Breast epithelium (tissue), 4 donors: ENCODE results near the gene CKS1B. TPM values are rescaled to one million over a fixed set of nuclear protein-coding genes. Genes with fewer than 3 reads are reported as not detected.
A peak's percentile ranks its signal among the peaks of the same experiment; 100 is the strongest.

Experiments used
- DNase-seq, 2 donors: peaks; one replicate each; pipeline ENCODE4 v3.0.0-alpha.2; 2019; ENCODE audit warnings: low spot score in 2 of 2
- H3K27ac ChIP-seq, 2 donors: fragments of 200-600 bp; sonication (generic) in 1 of 2; one replicate each; pipeline ENCODE4 v1.5.1; 2016 to 2019; ENCODE audit warnings: mild to moderate bottlenecking in 1 of 2
- H3K27me3 ChIP-seq, 2 donors: fragments of 200-600 bp; sonication (generic) in 1 of 2; one replicate each; pipeline versions ENCODE4 v1.5.1 to v1.6.0; 2017 to 2019; ENCODE audit warnings: control low read depth in 1 of 2, mild to moderate bottlenecking in 1 of 2
- H3K36me3 ChIP-seq: fragments of 200-600 bp; one replicate; pipeline ENCODE4 v1.5.1; 2019
- H3K4me1 ChIP-seq, 2 donors: fragments of 200-600 bp; sonication (generic); one replicate each; pipeline ENCODE4 v1.5.1; 2016 to 2019; ENCODE audit warnings: control low read depth in 1 of 2
- H3K4me3 ChIP-seq, 3 donors: fragments of 200-600 bp; sonication (generic); 1 replicate in 2 of 3; 2 replicates in 1 of 3; pipeline ENCODE4 v1.5.1; 2016 to 2019; ENCODE audit warnings: mild to moderate bottlenecking in 3 of 3, moderate library complexity in 2 of 3
- H3K9me3 ChIP-seq, 2 donors: fragments of 200-600 bp; sonication (generic) in 1 of 2; one replicate each; pipeline ENCODE4 v1.5.1; 2016 to 2019; ENCODE audit warnings: control low read depth in 1 of 2
- POLR2A ChIP-seq: fragments of 450-650 bp; IDR thresholded peaks from one replicate; pipeline ENCODE4 v1.6.1; 2016; ENCODE audit warnings: antibody characterized with exemption, mild to moderate bottlenecking, moderate library complexity
- POLR2AphosphoS5 ChIP-seq, 3 donors: sonication (generic); formaldehyde crosslinking; IDR thresholded peaks; one replicate each; pipeline ENCODE4 v1.6.1; 2017; ENCODE audit warnings: antibody characterized with exemption in 3 of 3
- intact Hi-C: fragments of 100-400 bp; cut with DNase I; formaldehyde crosslinking; loops from one replicate; pipeline ENCODE4 v1.15.1; 2023; ENCODE audit warnings: low total_unique reads
- total RNA-seq, 3 donors: library from RNA; depleted of rRNA; stranded (reverse); fragments of >200 nt; gene quantifications; one replicate each; pipeline ENCODE4 v1.1.0, GENCODE V29; 2016
- TF ChIP-seq, protein P1 (sequence below), 3 donors: fragments of 450-650 bp; IDR thresholded peaks; one replicate each; pipeline ENCODE4 v1.5.1; 2016 to 2017; ENCODE audit warnings: antibody characterized with exemption in 3 of 3, mild to moderate bottlenecking in 3 of 3, moderate library complexity in 3 of 3

The CKS1B gene
- total RNA-seq, 3 donors from 2014 or later: 44.6 to 104 (median 47.3) TPM

DNA sequence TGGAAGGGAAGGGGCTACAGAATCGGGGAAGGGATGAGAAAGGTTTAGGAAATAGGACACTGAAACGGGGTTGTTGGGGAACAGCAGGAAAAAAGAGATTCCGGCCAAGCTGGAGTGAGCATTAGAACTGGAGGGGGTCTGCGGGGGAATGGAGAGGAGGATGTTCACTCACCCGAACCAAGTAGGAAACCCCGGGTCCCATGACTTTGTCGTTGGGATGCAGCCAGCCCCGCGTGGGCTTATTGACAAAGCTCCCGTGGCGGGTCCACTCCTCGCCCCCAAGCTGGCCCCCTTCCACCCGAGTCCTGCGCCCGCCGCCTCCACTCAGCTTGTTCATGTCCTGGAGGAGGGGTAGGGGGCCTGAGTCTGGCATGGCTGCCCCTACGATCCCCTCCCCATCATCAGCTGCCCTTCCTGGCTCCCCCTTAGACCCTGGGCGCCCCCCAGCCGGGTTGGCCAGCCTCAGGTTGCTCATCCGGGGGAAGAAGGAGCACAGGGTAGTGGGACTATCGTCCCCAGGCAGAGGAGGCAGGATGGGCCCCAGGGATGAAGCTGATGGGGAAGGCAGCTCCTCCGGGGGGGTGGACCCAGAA, 4.5 kb upstream of the CKS1B start:
- intact Hi-C loops: loop anchor here (10.0 kb wide), 1 partner anchor 715 kb away; the partner anchor contains the start of genes DAP3 and YY1AP1
- Histone ChIP-seq H3K4me1 (peaks cover 11 to 16% of the 10 kb centered on the region in 2 donors), H3K4me3 (peak overlapping the region; percentile 46 to 76 (median 51)), H3K27ac (peak overlapping the region; percentile 99 to 100), H3K36me3 (no peaks in the 10 kb centered on the region), H3K9me3 (no peaks in the 10 kb centered on the region), H3K27me3 (no peaks in the 10 kb centered on the region)
- DNase-seq: no peak
- TF ChIP-seq POLR2AphosphoS5 (IDR thresholded peaks at IDR 0.05): no peak
- TF ChIP-seq, protein P1, sequence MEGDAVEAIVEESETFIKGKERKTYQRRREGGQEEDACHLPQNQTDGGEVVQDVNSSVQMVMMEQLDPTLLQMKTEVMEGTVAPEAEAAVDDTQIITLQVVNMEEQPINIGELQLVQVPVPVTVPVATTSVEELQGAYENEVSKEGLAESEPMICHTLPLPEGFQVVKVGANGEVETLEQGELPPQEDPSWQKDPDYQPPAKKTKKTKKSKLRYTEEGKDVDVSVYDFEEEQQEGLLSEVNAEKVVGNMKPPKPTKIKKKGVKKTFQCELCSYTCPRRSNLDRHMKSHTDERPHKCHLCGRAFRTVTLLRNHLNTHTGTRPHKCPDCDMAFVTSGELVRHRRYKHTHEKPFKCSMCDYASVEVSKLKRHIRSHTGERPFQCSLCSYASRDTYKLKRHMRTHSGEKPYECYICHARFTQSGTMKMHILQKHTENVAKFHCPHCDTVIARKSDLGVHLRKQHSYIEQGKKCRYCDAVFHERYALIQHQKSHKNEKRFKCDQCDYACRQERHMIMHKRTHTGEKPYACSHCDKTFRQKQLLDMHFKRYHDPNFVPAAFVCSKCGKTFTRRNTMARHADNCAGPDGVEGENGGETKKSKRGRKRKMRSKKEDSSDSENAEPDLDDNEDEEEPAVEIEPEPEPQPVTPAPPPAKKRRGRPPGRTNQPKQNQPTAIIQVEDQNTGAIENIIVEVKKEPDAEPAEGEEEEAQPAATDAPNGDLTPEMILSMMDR (IDR thresholded peaks at IDR 0.05): no peak
- TF ChIP-seq POLR2A: no peak

DNA sequence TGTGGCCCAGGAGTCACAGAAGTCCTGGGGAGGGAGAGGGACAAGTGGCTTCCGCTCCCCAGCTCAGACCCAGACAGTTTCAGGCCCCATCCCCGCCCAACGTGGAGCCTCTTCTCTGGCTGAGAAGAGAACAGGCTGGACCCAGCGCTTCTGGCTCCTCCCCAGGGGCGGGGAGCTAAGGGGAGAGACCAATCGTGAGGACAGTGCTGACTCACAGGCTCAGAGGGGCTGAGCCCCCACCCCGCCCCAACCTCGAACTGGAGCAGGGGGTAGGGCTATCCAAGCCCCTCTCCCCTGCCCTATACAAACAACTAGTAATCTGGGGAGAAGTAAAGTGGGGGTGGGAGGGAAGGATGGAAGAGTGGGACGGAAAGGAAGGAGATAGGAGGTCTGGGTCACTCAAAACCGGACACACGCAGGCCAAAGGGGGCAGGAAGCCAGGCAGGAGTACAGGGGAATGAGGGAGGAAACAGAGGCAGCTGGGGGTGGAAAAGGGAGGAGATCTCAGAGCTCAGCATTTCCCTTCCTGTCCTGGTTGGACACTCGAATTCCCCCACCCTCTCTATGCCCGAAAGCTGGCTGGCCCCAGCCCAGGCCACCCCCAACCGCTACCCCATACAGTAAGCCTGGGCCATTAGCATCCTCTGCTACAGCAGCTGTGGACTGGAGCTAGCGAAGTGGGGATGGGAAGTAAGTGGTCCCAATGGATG, 3.7 kb upstream of the CKS1B start, which contains the start of gene SHC1:
Gene SHC1, minus strand, starts transcription at position 117 of the 710 bp plus-strand sequence. CDS start 221 bp downstream, outside the sequence.
- Histone ChIP-seq H3K27ac (peak within 1 kb of the TSS; percentile 99 to 100), H3K27me3 (no peaks in the 10 kb centered on the region), H3K36me3 (no peaks in the 10 kb centered on the region), H3K9me3 (no peaks in the 10 kb centered on the region), H3K4me1 (peaks cover 11 to 16% of the 10 kb centered on the region in 2 donors), H3K4me3 (peak within 1 kb of the TSS; percentile 46 to 76 (median 51))
- peak; percentile 87 to 95 for DNase-seq
- intact Hi-C loops: no loop called here
- TF ChIP-seq, protein P1 (IDR thresholded peaks at IDR 0.05): no peak
- TF ChIP-seq POLR2AphosphoS5 (IDR thresholded peaks at IDR 0.05) (peak; percentile 45 to 78 (median 70)), POLR2A (peak; percentile 84)

DNA sequence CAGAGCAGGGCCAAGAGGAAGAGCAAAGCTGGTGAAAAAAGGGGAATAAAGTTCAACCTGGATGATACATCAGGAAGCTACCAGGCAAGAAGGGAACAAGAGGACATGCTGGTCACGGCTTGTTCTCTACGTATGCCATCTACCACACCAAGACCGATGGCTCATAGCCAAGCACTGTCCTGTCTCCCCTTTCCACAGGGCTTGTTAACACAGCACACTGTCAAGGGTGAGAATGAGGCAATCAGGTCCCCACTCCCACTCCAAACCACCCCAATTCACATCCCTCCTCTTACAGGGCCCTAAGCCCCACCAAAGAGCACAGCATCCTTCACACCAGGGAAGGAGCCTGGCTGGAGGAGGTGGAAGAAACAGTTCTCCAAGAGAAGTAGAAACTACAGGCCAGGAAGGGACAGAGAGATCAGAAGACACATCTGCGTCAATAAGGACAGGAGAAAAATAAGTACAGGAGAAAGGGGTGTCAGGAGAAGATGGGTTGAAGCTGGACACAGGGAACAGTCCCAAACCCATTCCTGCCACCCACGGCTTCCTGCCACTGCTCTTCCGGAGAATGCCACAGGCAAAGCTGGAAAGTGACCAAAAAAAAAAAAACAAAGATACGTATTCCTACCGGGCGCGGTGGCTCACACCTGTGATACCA, 3.0 kb upstream of the CKS1B start:
- peak in 1 of 2 donors; percentile 83 for DNase-seq
- peak overlapping the region; percentile 46 to 76 (median 51) for H3K4me3 ChIP-seq
- intact Hi-C loops: no loop called here
- peaks cover 14 to 22% of the 10 kb centered on the region in 2 donors for H3K4me1 ChIP-seq
- no peaks in the 10 kb centered on the region for H3K36me3 ChIP-seq
- H3K9me3 ChIP-seq: no peaks in the 10 kb centered on the region
- no peaks in the 10 kb centered on the region for H3K27me3 ChIP-seq
- TF ChIP-seq, protein P1 (IDR thresholded peaks at IDR 0.05): no peak
- peak in 2 of 3 donors; percentile 9 to 39 for TF ChIP-seq POLR2AphosphoS5 (IDR thresholded peaks at IDR 0.05)
- peak overlapping the region; percentile 99 to 100 for H3K27ac ChIP-seq

DNA sequence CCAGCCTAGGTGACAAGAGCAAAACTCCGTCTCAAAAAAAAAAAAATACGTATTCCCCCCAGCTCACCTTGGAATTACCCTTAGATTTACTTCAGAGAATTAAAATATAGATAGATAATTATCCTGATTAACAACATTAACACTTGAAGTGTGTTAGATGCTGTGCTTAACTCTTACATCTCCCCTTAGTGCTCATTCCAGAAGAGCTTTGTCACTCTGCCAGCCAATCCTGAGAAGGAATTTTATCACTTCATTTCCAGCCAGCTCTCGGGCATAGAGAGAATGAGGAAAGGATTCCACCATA, 2.3 kb upstream of the CKS1B start:
- Histone ChIP-seq H3K27me3 (no peaks in the 10 kb centered on the region), H3K4me3 (peak overlapping the region in 2 of 3 donors; percentile 76), H3K4me1 (peaks cover 14 to 26% of the 10 kb centered on the region in 2 donors), H3K27ac (peak overlapping the region; percentile 99 to 100), H3K9me3 (no peaks in the 10 kb centered on the region), H3K36me3 (no peaks in the 10 kb centered on the region)
- intact Hi-C loops: no loop called here
- TF ChIP-seq, protein P1 (IDR thresholded peaks at IDR 0.05): no peak
- TF ChIP-seq POLR2A: no peak
- no peak for TF ChIP-seq POLR2AphosphoS5 (IDR thresholded peaks at IDR 0.05)
- no peak for DNase-seq
